SK-N-SH (cell line): Measurements from ENCODE around the gene COX8A. TPM values are rescaled to one million over a fixed set of nuclear protein-coding genes. Genes with fewer than 3 reads are reported as not detected.

Experiments
- CTCF ChIA-PET: fragments of 300-600, 350-600 bp; formaldehyde crosslinking; extraction: SDS; loops from one replicate; lab custom pipeline; 2021; lab: Yijun Ruan, JAX
- POLR2A ChIA-PET: fragments of 350-600 bp; sonication (Branson Sonifier 250); formaldehyde crosslinking; extraction: SDS; loops from one replicate; lab custom pipeline; 2020; ENCODE audit warnings: antibody characterized with exemption, inconsistent platforms; lab: Yijun Ruan, JAX
- DNase-seq: peaks from one replicate; pipeline ENCODE4 v3.0.0; 2012
- H2AFZ ChIP-seq: fragments of 200-600 bp; sonication (generic); 2 replicates; pipeline ENCODE4 v1.8.1; 2016; ENCODE audit warnings: antibody characterized with exemption, mild to moderate bottlenecking, low read depth
- H3F3A ChIP-seq: fragments of 200-600 bp; sonication (generic); replicated peaks from 2 replicates; pipeline ENCODE3; 2016; ENCODE audit warnings: antibody characterized with exemption, mild to moderate bottlenecking; ENCODE audit not compliant: insufficient read depth
- H3K27ac ChIP-seq, 2 experiments: fragments of 200-500 bp in 1 of 2; fragments of 200-600 bp in 1 of 2; sonication (Bioruptor generic) in 1 of 2; sonication (generic), shearing (Covaris generic) in 1 of 2; 2 replicates each; pipeline versions ENCODE4 v1.5.1 to v1.6.1; 2014 to 2016; ENCODE audit warnings: low read depth in 2 of 2, inconsistent platforms in 1 of 2, low read length in 1 of 2, mild to moderate bottlenecking in 1 of 2, mixed read lengths in 1 of 2
- H3K27me3 ChIP-seq: fragments of 200-600 bp; sonication (generic), shearing (Covaris generic); 2 replicates; pipeline ENCODE4 v1.6.1; 2016; ENCODE audit warnings: mixed run types; ENCODE audit not compliant: insufficient read depth
- H3K36me3 ChIP-seq, 2 experiments: fragments of 200-500 bp in 1 of 2; fragments of 200-600 bp in 1 of 2; sonication (Bioruptor generic) in 1 of 2; sonication (generic) in 1 of 2; replicated peaks in 1 of 2; 2 replicates each; pipeline versions ENCODE3 to v1.5.1; 2014 to 2016; ENCODE audit warnings: low read length in 1 of 2, mild to moderate bottlenecking in 1 of 2; ENCODE audit not compliant: insufficient read depth in 2 of 2, control insufficient read depth in 1 of 2
- H3K4me1 ChIP-seq, 2 experiments: fragments of 200-500 bp in 1 of 2; fragments of 200-600 bp in 1 of 2; sonication (Bioruptor generic) in 1 of 2; sonication (generic), shearing (Covaris generic) in 1 of 2; 2 replicates each; pipeline versions ENCODE4 v1.5.1 to v1.6.1; 2014 to 2016; ENCODE audit warnings: low read depth in 1 of 2, low read length in 1 of 2, mixed run types in 1 of 2; ENCODE audit not compliant: insufficient read depth in 2 of 2, control insufficient read depth in 1 of 2
- H3K4me2 ChIP-seq: fragments of 200-600 bp; sonication (generic), shearing (Covaris generic); 2 replicates; pipeline ENCODE4 v1.6.1; 2017; ENCODE audit warnings: mixed run types
- H3K4me3 ChIP-seq, 2 experiments: fragments of 200-500 bp in 1 of 2; fragments of 200-600 bp in 1 of 2; sonication (Bioruptor generic) in 1 of 2; sonication (generic), shearing (Covaris generic) in 1 of 2; 2 replicates each; pipeline versions ENCODE4 v1.5.1 to v1.8.1; 2014 to 2016; ENCODE audit warnings: low read depth in 2 of 2, inconsistent platforms in 1 of 2, low read length in 1 of 2, mild to moderate bottlenecking in 1 of 2, mixed read lengths in 1 of 2, moderate library complexity in 1 of 2
- H3K79me2 ChIP-seq: fragments of 200-600 bp; sonication (generic); 2 replicates; pipeline ENCODE4 v1.8.1; 2017; ENCODE audit warnings: mild to moderate bottlenecking; ENCODE audit not compliant: insufficient read depth
- H3K9ac ChIP-seq: fragments of 200-600 bp; sonication (generic); 2 replicates; pipeline ENCODE4 v1.6.1; 2017; ENCODE audit warnings: mixed run types
- H3K9me2 ChIP-seq: fragments of 200-600 bp; sonication (generic); 2 replicates; pipeline ENCODE4 v1.6.1; 2017; ENCODE audit warnings: mixed run types
- H3K9me3 ChIP-seq: fragments of 200-600 bp; sonication (generic); 2 replicates; pipeline ENCODE4 v1.6.1; 2017; ENCODE audit warnings: mixed run types, mild to moderate bottlenecking, moderate library complexity
- H4K20me1 ChIP-seq: fragments of 200-600 bp; sonication (generic); 2 replicates; pipeline ENCODE4 v1.6.1; 2017; ENCODE audit warnings: mild to moderate bottlenecking, mixed run types; ENCODE audit not compliant: insufficient read depth
- CHD2 ChIP-seq: fragments of 150-350 bp; IDR thresholded peaks from 2 replicates; pipeline ENCODE4 v1.6.1; 2018; ENCODE audit warnings: low read length; ENCODE audit not compliant: partially characterized antibody
- EP300 ChIP-seq, 2 experiments: IDR thresholded peaks; 2 replicates each; pipeline versions ENCODE4 v1.4.0 to v1.6.1; 2012; ENCODE audit warnings: borderline replicate concordance in 1 of 2, low read depth in 1 of 2, low read length in 1 of 2
- FOSL2 ChIP-seq: IDR thresholded peaks from 2 replicates; pipeline ENCODE4 v1.4.0; 2012; ENCODE audit warnings: low read depth, mild to moderate bottlenecking, moderate library complexity, borderline replicate concordance
- FOXM1 ChIP-seq: IDR thresholded peaks from 2 replicates; pipeline ENCODE4 v1.4.0; 2012; ENCODE audit warnings: low read depth, mild to moderate bottlenecking
- GABPA ChIP-seq: IDR thresholded peaks from 2 replicates; pipeline ENCODE4 v1.4.0; 2012; ENCODE audit warnings: low read depth, mild to moderate bottlenecking
- NFIC ChIP-seq: IDR thresholded peaks from 2 replicates; pipeline ENCODE4 v1.4.0; 2012; ENCODE audit warnings: borderline replicate concordance
- RCOR1 ChIP-seq: fragments of 150-350 bp; IDR thresholded peaks from 2 replicates; pipeline ENCODE4 v1.6.1; 2017; ENCODE audit warnings: antibody characterized with exemption, low read length
- RFX5 ChIP-seq: IDR thresholded peaks from 2 replicates; pipeline ENCODE4 v1.6.1; 2012; ENCODE audit warnings: mild to moderate bottlenecking, improper control_type of control experiment, low read length
- SIN3A ChIP-seq: IDR thresholded peaks from 2 replicates; pipeline ENCODE4 v1.6.1; 2012; ENCODE audit warnings: low read depth, mild to moderate bottlenecking, low read length, moderate library complexity, borderline replicate concordance
- TAF1 ChIP-seq: IDR thresholded peaks from 2 replicates; pipeline ENCODE4 v1.6.1; 2012; ENCODE audit warnings: low read depth, mild to moderate bottlenecking, low read length, moderate library complexity, borderline replicate concordance
- WGBS: methylation state at CpG from one replicate; pipeline ENCODE4 v1.1.6; 2017; ENCODE audit warnings: low lambda C conversion rate; 5-methylcytosine and 5-hydroxymethylcytosine counted together
- polyA plus RNA-seq, 3 experiments: library from polyadenylated mRNA; depleted of rRNA; stranded (reverse); fragments of >200 nt; gene quantifications; 2 replicates each; pipeline ENCODE4 v1.2.3, GENCODE V29; 2012
- TF ChIP-seq, protein P1 (sequence below): IDR thresholded peaks from 2 replicates; pipeline ENCODE4 v1.6.1; 2012; ENCODE audit warnings: mild to moderate bottlenecking, low read depth, low read length, moderate library complexity
- TF ChIP-seq, protein P2 (sequence below): fragments of 150-350 bp; IDR thresholded peaks from 2 replicates; pipeline ENCODE4 v1.6.1; 2016; ENCODE audit warnings: mild to moderate bottlenecking, low read depth, low read length

The COX8A gene
- polyA plus RNA-seq, 1 of the 3 experiments (the other 2 are of a cell fraction) = 824 TPM

GRCh38 chr11:64014356-64014755 lies 39.9 kb downstream of the COX8A start:
- Histone ChIP-seq H3K4me2 (no peak overlapping the region), H3K36me3 (no peaks in the 10 kb centered on the region), H3K79me2 (no peaks in the 10 kb centered on the region), H3K27ac (no peak overlapping the region), H4K20me1 (peaks cover 5% of the 10 kb centered on the region; the same call in 1 of the 2 replicates), H3K4me3 (no peak overlapping the region), H3F3A (no peaks in the 10 kb centered on the region), H3K9ac (no peak overlapping the region), H3K9me3 (no peaks in the 10 kb centered on the region), H3K9me2 (no peaks in the 10 kb centered on the region), H3K27me3 (no peaks in the 10 kb centered on the region), H3K4me1 (peaks cover 0 to 27% of the 10 kb centered on the region in 2 experiments; a peak in 1 of 4 replicates)
- 98% methylated on average over 8 of the region's 11 CpGs for WGBS
- DNase-seq = no peak
- POLR2A ChIA-PET = no interaction called here
- CTCF ChIA-PET = interaction anchor here (1.2 kb wide), 1 partner anchor 135 kb away, joined by 3 read pairs; no protein-coding TSS in a partner anchor
- TF ChIP-seq TAF1 (no peak), RCOR1 (no peak), EP300 (IDR thresholded peaks at IDR 0.05; ENCODE audit: borderline replicate concordance in 1 of 2, low read depth in 1 of 2, low read length in 1 of 2) (no peak), SIN3A (no peak), CHD2 (no peak), FOSL2 (no peak), GABPA (no peak), FOXM1 (no peak), RFX5 (no peak)
- TF ChIP-seq, protein P1, sequence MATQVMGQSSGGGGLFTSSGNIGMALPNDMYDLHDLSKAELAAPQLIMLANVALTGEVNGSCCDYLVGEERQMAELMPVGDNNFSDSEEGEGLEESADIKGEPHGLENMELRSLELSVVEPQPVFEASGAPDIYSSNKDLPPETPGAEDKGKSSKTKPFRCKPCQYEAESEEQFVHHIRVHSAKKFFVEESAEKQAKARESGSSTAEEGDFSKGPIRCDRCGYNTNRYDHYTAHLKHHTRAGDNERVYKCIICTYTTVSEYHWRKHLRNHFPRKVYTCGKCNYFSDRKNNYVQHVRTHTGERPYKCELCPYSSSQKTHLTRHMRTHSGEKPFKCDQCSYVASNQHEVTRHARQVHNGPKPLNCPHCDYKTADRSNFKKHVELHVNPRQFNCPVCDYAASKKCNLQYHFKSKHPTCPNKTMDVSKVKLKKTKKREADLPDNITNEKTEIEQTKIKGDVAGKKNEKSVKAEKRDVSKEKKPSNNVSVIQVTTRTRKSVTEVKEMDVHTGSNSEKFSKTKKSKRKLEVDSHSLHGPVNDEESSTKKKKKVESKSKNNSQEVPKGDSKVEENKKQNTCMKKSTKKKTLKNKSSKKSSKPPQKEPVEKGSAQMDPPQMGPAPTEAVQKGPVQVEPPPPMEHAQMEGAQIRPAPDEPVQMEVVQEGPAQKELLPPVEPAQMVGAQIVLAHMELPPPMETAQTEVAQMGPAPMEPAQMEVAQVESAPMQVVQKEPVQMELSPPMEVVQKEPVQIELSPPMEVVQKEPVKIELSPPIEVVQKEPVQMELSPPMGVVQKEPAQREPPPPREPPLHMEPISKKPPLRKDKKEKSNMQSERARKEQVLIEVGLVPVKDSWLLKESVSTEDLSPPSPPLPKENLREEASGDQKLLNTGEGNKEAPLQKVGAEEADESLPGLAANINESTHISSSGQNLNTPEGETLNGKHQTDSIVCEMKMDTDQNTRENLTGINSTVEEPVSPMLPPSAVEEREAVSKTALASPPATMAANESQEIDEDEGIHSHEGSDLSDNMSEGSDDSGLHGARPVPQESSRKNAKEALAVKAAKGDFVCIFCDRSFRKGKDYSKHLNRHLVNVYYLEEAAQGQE = no peak
- TF ChIP-seq, protein P2, sequence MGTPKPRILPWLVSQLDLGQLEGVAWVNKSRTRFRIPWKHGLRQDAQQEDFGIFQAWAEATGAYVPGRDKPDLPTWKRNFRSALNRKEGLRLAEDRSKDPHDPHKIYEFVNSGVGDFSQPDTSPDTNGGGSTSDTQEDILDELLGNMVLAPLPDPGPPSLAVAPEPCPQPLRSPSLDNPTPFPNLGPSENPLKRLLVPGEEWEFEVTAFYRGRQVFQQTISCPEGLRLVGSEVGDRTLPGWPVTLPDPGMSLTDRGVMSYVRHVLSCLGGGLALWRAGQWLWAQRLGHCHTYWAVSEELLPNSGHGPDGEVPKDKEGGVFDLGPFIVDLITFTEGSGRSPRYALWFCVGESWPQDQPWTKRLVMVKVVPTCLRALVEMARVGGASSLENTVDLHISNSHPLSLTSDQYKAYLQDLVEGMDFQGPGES = no peak
- TF ChIP-seq, all 33 proteins: peak for 0
- no peak overlapping the region for H2AFZ ChIP-seq

- no peaks in the 10 kb centered on the region for H3K9me2 ChIP-seq
- H3K9me3 ChIP-seq = no peaks in the 10 kb centered on the region
- no peak overlapping the region for H3K9ac ChIP-seq
- H3K4me3 ChIP-seq = no peak overlapping the region
- H3K36me3 ChIP-seq = no peaks in the 10 kb centered on the region
- no peak overlapping the region for H2AFZ ChIP-seq
- H3F3A ChIP-seq = no peaks in the 10 kb centered on the region
- H3K79me2 ChIP-seq = no peaks in the 10 kb centered on the region
- POLR2A ChIA-PET = interaction anchor here (0.9 kb wide), 1 partner anchor 36 kb away, joined by 6 read pairs; no protein-coding TSS in a partner anchor
- peaks cover 5% of the 10 kb centered on the region; the same call in 1 of the 2 replicates for H4K20me1 ChIP-seq
- H3K4me2 ChIP-seq = no peak overlapping the region
- 88% methylated on average over 17 of the region's 20 CpGs for WGBS
- no peak for DNase-seq
- no peaks in the 10 kb centered on the region for H3K27me3 ChIP-seq
- TF ChIP-seq, protein P1 = no peak
- TF ChIP-seq NFIC = no peak
- CTCF ChIA-PET = interaction anchor here (1.2 to 1.4 kb wide), 3 partner anchors 41 to 138 kb away, joined by 3 to 4 read pairs (median 4); partner anchors contain the start of gene COX8A
- H3K27ac ChIP-seq = no peak overlapping the region
- peaks cover 0 to 32% of the 10 kb centered on the region in 2 experiments; a peak in 1 of 4 replicates for H3K4me1 ChIP-seq
Measured at GRCh38 chr11:64015510-64015909, 41.1 kb downstream of the COX8A start.
